Measurements from ENCODE around the gene TUBB6.

DNA sequence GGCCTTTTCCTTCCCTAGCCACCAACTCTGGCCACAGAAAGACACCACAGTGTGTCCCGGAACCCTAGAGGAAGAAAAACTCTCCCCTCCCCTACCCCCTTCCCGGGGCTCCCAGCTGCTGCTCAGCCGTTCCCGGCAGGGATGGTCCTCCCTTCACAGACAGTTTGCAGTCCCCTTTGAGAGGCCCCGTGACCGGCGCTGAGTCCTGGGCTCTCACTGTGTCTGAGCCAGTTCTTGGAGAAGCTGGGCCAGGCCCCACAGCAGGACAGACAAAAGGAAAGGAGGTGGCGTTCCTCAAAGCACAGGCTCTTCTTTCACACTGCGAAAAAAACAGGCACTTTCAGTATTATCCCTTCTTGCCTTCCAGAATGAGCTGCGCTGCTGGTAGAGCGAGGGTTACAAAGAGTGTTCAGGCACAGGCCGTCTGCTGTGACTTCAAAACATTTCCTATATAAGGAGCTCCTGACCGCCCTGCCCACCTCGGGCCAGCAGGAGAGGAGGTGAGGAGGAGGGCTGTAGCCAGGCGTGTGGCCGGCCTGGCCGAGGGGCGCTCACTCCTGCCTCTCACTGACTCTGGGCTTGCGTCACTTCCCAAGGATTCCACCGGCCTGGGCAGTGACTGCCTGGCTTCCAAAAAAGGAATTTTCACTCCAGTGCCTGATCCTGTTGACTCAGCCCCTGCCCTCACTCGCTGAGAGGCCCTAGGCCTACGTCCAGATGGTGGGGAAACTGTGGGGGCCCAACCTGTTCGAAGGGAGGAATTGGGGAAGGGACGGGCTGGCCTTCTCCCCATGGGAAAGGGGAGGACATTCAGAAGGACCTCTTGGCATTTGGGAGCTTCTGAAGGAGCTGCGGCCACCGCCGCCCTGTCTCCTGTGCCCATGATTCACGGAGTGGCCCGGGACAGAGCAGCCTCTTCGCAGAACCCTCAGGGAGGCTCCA, 29.0 kb upstream of the TUBB6 start:
- TF ChIP-seq, protein P1, sequence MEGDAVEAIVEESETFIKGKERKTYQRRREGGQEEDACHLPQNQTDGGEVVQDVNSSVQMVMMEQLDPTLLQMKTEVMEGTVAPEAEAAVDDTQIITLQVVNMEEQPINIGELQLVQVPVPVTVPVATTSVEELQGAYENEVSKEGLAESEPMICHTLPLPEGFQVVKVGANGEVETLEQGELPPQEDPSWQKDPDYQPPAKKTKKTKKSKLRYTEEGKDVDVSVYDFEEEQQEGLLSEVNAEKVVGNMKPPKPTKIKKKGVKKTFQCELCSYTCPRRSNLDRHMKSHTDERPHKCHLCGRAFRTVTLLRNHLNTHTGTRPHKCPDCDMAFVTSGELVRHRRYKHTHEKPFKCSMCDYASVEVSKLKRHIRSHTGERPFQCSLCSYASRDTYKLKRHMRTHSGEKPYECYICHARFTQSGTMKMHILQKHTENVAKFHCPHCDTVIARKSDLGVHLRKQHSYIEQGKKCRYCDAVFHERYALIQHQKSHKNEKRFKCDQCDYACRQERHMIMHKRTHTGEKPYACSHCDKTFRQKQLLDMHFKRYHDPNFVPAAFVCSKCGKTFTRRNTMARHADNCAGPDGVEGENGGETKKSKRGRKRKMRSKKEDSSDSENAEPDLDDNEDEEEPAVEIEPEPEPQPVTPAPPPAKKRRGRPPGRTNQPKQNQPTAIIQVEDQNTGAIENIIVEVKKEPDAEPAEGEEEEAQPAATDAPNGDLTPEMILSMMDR (IDR thresholded peaks at IDR 0.05; ENCODE audit: insufficient read depth, low read length): no peak
- TF ChIP-seq POLR2AphosphoS5 (IDR thresholded peaks at IDR 0.05; ENCODE audit: low read depth): no peak
- TF ChIP-seq, protein P2, sequence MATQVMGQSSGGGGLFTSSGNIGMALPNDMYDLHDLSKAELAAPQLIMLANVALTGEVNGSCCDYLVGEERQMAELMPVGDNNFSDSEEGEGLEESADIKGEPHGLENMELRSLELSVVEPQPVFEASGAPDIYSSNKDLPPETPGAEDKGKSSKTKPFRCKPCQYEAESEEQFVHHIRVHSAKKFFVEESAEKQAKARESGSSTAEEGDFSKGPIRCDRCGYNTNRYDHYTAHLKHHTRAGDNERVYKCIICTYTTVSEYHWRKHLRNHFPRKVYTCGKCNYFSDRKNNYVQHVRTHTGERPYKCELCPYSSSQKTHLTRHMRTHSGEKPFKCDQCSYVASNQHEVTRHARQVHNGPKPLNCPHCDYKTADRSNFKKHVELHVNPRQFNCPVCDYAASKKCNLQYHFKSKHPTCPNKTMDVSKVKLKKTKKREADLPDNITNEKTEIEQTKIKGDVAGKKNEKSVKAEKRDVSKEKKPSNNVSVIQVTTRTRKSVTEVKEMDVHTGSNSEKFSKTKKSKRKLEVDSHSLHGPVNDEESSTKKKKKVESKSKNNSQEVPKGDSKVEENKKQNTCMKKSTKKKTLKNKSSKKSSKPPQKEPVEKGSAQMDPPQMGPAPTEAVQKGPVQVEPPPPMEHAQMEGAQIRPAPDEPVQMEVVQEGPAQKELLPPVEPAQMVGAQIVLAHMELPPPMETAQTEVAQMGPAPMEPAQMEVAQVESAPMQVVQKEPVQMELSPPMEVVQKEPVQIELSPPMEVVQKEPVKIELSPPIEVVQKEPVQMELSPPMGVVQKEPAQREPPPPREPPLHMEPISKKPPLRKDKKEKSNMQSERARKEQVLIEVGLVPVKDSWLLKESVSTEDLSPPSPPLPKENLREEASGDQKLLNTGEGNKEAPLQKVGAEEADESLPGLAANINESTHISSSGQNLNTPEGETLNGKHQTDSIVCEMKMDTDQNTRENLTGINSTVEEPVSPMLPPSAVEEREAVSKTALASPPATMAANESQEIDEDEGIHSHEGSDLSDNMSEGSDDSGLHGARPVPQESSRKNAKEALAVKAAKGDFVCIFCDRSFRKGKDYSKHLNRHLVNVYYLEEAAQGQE (IDR thresholded peaks at IDR 0.05; ENCODE audit: insufficient replicate concordance, low read depth): no peak

Data from HL-60 (cell line).